Measurements from ENCODE around the gene LDHAL6A. TPM values are rescaled to one million over a fixed set of nuclear protein-coding genes. Genes with fewer than 3 reads are reported as not detected.

The LDHAL6A gene
- polyA plus RNA-seq, 10 donors = 0.10 to 0.40 (median 0.26) TPM

- no peak for DNase-seq
Measured at GRCh38 chr11:18490736-18491485, 35.3 kb downstream of the LDHAL6A start.

GRCh38 chr11:18491924-18492323, 36.3 kb downstream of the LDHAL6A start:
- no peak for DNase-seq

GRCh38 chr11:18492888-18493287, 37.2 kb downstream of the LDHAL6A start:
- DNase-seq = no peak

- no peak for DNase-seq
Measured at GRCh38 chr11:18493310-18493709, 37.7 kb downstream of the LDHAL6A start.

GRCh38 chr11:18495271-18495670, 39.6 kb downstream of the LDHAL6A start:
- no peak for DNase-seq

- no peak for DNase-seq
Measured at GRCh38 chr11:18495703-18496102, 40.0 kb downstream of the LDHAL6A start.

- no peak for DNase-seq
Measured at GRCh38 chr11:18498039-18498438, 42.4 kb downstream of the LDHAL6A start.

- DNase-seq = no peak
Measured at GRCh38 chr11:18501629-18502028, 46.0 kb downstream of the LDHAL6A start.

GRCh38 chr11:18502352-18502751, 46.7 kb downstream of the LDHAL6A start:
- no peak for DNase-seq

- no peak for DNase-seq
Measured at GRCh38 chr11:18521122-18521521, 65.5 kb downstream of the LDHAL6A start.

- no peak for DNase-seq
Measured at GRCh38 chr11:18522388-18522787, 66.7 kb downstream of the LDHAL6A start.

- DNase-seq = no peak
Measured at GRCh38 chr11:18523084-18523483, 67.4 kb downstream of the LDHAL6A start.

- DNase-seq = no peak
Measured at GRCh38 chr11:18524248-18524647, 68.6 kb downstream of the LDHAL6A start.

GRCh38 chr11:18526130-18526520, 70.5 kb downstream of the LDHAL6A start:
- DNase-seq = no peak

GRCh38 chr11:18526521-18527296, 71.1 kb downstream of the LDHAL6A start, which contains the start of gene TSG101:
TSS of gene TSG101 (minus strand) at chr11:18526942. CDS start at chr11:18526816, 126 bp downstream.
- peak; percentile 94 to 99 (median 95) for DNase-seq

GRCh38 chr11:18527512-18527911, 71.9 kb downstream of the LDHAL6A start:
- DNase-seq = peak in 2 of 3 donors; percentile 13 to 58

Other genes starting within 250 kb of the LDHAL6A start
- gene SAA4, start 219.1 kb upstream of the LDHAL6A start, polyA plus RNA-seq (ENCODE audit: insufficient read length in 10 of 10) = not detected
- not detected for gene SAA2, start 207.2 kb upstream of the LDHAL6A start, polyA plus RNA-seq (ENCODE audit: insufficient read length in 10 of 10)
- gene SAA1, start 189.6 kb upstream of the LDHAL6A start, polyA plus RNA-seq (ENCODE audit: insufficient read length in 10 of 10) = not detected
- gene HPS5, start 133.7 kb upstream of the LDHAL6A start, polyA plus RNA-seq (ENCODE audit: insufficient read length in 10 of 10) = 10 to 100 TPM in 9 of 10 donors, 1 to 10 TPM in 1; 8.3 to 15.4 (median 12.5) TPM
- gene GTF2H1, start 133.3 kb upstream of the LDHAL6A start, polyA plus RNA-seq (ENCODE audit: insufficient read length in 10 of 10) = 10 to 100 TPM; 23.4 to 50.4 (median 36.3) TPM
- 100 to 1,000 TPM; 523 to 867 (median 649) TPM for gene LDHA, start 61.3 kb upstream of the LDHAL6A start, polyA plus RNA-seq (ENCODE audit: insufficient read length in 10 of 10)
- gene LDHC, start 43.5 kb upstream of the LDHAL6A start, polyA plus RNA-seq (ENCODE audit: insufficient read length in 10 of 10) = 1 to 10 TPM in 2 of 10 donors, under 1 TPM in 1, not detected in 7; 0.76 to 1.3 (median 1.1) TPM
- gene TSG101, start 71.1 kb downstream of the LDHAL6A start, polyA plus RNA-seq (ENCODE audit: insufficient read length in 10 of 10) = 100 to 1,000 TPM in 5 of 10 donors, 10 to 100 TPM in 5; 90.7 to 112 (median 101) TPM
- 10 to 100 TPM; 10.3 to 16.4 (median 13.1) TPM for gene UEVLD, start 132.9 kb downstream of the LDHAL6A start, polyA plus RNA-seq (ENCODE audit: insufficient read length in 10 of 10)
- 10 to 100 TPM in 1 of 10 donors, 1 to 10 TPM in 9; 2.6 to 10.5 (median 4.4) TPM for gene MISFA, start 143.9 kb downstream of the LDHAL6A start, polyA plus RNA-seq (ENCODE audit: insufficient read length in 10 of 10)
- 10 to 100 TPM; 12.6 to 18.7 (median 16.7) TPM for gene SPTY2D1, start 178.5 kb downstream of the LDHAL6A start, polyA plus RNA-seq (ENCODE audit: insufficient read length in 10 of 10)
- gene TMEM86A, start 242.9 kb downstream of the LDHAL6A start, polyA plus RNA-seq (ENCODE audit: insufficient read length in 10 of 10) = 1 to 10 TPM; 1.8 to 3.6 (median 3.0) TPM